Hematopoietic multipotent progenitor cell treated with erythropoietin and hydrocortisone succinate and interleukin-3 and kit ligand, for 8 days (in vitro differentiated cells): ENCODE data around the gene SLC2A5.

ENCODE experiments used
- DNase-seq: peaks from one replicate; pipeline ENCODE4 v3.0.0-alpha.2; 2015

The SLC2A5 gene

DNA sequence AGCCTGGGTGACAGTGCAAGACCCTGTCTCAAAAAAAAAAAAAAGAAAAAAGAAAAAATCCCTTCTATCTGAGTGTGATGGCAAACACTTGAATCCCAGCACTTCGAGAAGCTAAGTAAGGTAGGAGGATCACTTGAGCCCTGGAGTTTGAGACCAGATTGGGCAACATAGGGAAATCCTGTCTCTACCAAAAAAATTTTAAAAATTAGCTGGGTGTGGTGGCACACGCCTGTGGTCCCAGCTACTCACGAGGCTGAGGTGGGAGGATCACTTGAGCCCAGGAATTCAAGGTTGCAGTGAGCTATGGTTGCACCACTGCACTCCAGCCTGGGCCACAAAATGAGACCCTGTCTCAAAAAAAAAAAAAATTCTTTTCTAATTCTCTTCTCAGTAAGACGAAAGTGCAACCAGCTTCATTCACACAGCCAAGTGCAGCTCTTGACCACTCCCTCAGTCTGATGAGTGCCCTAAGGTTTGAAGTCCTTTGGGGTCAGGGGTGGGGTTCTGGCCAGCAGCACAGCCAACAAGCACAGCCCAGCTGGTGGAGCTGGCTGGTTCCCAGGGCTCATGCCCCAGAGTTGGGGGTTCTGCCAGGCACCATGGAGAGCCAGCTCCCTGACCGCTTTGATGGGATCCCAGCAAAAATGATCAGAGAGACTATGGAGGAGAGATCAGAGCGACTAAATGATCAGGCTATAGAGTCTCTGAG, 8.0 kb downstream of the SLC2A5 start:
- DNase-seq, result no peak

DNA sequence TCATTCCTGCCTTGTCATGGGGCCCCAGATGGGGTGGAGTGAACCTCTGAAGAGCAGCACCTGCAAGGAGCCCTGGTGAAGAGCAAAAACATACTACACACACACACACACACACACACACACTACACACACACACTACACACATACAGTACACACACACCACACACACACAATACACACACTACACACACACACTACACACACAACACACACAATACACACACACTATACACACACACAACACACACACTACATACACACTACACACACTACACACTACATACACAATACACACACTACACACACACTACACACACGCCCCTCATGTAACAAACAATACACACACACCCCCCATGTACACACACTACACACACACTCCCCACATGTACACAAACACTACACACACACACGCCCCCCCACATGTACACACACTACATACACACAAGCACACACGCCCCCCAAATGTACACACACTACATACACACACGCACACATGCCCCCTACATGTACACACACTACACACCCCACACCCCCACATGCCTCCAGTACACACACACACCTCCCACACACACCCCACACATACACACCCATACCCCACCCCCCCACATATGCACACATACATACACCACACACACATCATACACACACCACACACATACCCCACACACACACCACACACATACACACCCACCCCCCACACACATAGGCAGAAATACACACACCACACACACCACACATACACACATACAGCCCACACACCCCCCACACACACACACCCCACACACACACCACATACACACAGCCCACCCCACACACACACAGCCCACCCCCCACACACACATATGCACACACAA, 9.3 kb downstream of the SLC2A5 start:
- no peak for DNase-seq

DNA sequence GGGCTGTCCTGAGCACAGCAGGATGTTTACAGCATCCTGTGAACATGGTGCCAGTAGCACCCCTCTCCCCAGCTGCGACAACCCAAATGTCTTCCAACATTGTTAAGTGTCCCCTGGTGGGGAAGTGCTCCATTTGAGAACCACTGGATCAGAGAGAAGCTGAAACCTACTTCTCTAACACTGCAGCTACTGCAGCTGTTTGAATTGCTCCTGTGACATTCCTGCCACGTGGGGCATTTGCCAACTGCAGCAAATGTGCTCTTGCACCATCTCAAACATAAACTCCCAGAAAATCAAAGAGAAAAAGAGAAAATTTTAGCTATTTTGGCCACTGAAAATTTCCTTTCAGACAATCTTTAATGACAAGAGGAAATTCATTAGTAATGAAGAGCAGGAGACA, 11.0 kb downstream of the SLC2A5 start:
- no peak for DNase-seq

DNA sequence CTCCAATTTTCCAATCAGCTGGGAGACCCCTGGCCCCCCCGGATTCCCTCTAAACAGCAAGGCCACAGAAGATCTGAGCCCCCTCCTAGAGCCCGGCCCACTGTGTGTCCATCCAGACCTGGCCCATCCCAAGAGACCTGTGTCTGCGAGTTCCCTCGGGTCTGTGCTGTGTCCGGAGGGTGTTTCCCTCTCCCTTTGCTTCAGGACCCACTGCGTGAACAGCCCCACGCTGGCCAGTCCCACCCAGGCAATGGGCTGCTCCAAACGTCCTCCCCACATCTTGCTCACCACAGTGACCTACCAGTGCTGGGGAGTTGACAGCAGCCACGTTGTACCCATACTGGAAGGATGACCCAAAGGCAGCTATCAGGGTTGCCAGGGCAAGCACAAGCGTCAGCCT, 11.6 kb downstream of the SLC2A5 start:
- DNase-seq, result no peak

DNA sequence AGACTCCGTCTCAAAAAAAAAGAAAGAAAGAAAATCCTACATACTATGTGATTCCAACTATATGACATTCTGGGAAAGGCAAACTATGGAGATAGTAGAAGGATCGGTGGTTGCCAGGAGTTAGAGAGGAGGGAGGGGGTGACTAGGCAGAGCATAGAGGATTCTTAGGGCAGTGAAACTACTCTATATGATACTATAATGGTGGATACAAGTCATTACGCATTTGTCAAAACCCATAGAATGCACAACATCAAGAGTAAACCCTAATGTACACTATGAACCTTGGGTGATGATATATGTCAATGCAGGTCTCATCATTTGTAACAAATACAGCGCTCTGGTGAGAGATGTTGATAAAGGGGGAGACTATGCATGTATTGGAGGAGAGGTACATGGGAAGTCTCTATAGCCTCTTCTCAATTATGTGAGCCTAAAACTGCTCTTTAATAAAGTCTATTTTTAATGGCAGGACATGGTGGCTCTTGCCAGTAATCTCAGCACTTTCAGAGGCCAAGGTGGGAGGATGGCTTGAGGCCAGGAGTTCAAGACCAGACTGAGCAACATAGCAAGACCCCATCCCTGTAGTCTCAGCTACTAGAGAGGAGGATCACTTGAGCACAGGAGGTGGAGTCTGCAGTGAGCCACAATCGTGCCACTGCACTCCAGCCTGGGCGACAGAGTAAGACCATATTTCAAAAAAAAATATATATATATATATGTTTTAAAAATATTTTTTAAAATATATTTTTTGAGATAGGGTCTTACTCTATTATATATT, 17.0 kb downstream of the SLC2A5 start:
- no peak for DNase-seq

DNA sequence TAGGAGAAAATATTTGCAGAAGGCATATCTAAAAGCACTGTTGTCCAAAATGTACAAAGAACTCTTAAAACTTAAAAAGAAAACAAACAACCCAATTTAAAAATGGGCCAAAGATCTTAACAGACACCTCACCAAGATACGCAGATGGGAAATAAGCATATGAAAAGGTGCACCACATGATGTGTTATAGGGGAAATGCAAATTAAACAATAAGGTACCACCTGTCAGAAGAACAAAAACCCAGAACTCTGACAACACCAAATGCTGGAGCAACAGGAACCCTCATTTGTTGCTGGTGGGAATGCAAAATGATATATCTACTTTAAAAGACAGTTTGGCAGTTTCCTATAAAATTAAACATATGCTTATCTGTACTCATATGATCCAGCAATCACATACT, 18.1 kb downstream of the SLC2A5 start:
- DNase-seq, result no peak

DNA sequence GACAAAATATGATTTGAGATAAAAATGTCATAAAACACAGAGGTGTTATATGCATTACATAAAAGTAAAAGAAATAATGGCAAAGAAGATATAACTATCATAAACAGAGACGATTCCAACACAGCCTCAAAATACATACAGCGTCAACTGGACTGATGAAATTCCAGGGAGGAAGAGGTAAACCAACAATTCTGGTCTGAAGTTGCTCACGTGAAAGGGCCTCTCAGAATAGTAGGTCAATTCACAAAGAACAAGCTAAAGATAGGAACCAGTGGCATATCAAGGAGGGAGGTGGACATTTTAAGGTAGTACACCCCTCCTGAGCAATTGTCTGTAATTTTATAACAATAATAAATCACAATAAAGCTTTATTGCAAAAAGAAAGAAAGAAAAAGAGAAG, 18.6 kb downstream of the SLC2A5 start:
- DNase-seq, result no peak

DNA sequence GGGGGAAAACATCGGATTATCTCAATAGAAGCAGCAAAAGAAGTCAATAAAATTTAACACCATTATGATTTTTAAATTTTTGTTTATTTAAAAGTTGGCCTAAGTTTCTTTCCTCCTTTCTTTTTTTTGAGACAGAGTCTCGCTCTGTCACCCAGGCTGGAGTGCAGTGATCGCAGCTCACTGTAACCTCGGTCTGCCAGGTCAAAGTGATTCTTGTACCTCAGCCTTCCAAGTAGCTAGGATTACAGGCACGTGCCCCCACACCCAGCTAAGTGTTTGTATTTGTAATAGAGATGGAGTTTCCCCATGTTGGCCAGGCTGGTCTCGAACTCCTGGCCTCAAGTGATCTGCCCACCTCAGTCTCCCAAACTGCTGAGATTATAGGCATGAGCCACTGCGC, 20.9 kb downstream of the SLC2A5 start:
- no peak for DNase-seq

DNA sequence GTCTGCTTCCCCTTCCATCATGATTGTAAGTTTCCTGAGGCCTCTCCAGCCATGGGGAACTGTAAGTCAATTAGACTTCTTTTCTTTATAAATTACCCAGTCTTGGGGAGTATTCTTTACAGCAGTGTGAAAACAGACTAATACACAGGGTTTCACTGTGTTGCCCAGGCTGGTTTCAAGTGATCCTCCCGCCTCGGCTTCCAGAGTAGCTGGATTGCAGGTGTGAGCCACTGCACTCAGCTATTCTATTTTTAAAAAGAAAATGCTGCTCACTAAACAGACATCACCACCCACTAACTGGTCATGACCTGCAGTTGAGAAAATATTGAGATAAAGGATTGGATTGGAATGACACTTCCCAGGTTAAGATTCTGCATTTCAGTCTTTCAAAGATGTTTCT, 22.4 kb downstream of the SLC2A5 start:
- no peak for DNase-seq

DNA sequence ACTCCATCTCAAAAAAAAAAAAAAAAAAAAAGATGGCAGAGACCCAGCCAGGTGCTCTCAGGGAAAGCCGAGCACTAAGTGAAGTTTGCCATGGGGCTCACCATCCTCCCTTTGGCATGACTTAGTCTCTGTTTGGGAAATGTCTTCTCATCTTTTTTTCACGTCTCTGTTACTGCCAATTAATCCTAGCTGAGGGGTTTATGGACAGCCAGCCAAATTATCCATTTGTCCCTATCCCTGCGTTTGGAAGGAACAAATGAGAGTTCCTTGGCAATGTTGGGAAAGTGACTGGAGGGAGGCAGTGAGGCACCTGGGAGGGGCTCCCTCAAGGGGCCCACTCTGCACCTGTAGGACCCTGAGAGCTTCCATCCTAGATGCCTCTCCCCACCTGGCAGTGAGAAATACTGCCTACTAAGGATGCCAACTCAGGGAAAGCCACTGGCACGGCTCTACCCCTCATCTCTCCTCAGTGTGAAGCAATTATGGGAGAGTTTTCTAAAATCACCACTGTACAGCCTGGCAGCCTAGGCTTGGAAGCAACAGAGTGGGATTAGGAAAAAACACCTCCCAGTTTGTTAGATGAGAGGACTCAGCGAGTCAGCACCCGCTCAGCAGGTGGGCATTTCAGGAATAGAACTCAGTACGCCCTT, 23.4 kb downstream of the SLC2A5 start:
- no peak for DNase-seq

DNA sequence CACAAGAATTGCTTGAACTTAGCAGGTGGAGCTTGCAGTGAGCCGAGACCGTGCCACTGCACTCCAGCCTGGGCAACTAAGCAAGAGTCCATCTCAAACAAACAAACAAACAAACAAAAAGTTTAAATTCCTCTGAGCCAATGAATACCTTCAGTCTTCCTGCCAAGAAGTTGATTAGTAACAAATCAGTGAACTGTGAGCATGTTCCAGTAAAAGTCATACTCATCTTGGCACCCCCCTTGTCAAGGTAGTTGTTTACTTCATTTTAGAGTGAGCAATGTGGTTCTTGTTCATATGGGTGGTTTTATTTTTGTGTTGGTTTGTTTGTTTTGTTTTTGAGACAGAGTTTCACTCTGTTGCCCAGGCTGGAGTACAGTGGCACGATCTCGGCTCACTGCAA, 25.2 kb downstream of the SLC2A5 start:
- no peak for DNase-seq

DNA sequence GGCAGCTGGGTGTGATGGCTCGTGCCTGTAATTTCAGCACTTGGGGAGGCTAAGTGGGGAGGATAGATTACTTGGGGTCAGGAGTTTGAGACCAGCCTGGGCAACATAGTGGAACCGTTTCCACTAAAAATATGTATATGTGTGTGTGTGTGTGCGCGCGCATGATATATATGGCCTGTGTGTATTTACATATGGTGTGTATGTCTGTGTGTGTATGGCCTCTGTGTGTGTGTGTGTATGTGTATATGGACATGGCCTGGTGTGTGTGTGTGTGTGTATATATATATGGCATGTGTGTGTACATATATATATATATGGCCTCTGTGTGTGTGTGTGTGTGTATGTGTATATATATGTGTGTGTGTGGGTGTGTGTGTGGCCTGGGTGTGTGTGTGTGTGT, 27.2 kb downstream of the SLC2A5 start:
- DNase-seq, result no peak

DNA sequence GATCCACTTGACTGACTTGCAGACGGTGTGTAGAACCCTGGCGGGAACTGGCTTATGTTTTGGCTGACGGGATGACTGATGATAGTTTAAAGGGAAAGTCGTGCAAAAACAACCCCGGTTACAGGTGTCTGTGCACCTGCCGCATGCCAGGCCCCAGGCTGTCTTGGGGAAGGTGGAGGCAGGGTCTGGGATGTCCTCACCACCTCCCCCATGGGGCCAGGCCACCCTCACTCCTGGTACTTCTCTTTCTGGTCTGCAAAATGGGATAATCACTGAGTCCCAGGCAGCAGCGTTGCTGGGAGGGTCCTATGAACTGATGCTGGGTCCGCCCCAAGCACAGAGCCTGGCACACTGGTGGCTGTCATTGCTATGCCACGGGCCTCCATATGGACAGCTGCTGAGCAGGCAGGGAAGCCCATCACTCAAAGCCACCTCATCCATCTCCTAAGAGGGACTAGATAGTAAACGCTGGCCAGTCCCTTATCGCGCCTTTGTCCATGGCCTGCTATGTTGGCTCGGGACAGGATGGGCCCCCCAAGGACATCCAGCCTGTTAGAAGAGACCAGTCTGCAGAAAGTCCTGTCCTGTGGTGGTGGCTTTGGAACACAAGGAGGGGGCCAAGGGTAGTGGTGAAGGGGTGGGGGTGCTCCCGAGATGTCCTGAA, 28.2 kb downstream of the SLC2A5 start:
- no peak for DNase-seq

DNA sequence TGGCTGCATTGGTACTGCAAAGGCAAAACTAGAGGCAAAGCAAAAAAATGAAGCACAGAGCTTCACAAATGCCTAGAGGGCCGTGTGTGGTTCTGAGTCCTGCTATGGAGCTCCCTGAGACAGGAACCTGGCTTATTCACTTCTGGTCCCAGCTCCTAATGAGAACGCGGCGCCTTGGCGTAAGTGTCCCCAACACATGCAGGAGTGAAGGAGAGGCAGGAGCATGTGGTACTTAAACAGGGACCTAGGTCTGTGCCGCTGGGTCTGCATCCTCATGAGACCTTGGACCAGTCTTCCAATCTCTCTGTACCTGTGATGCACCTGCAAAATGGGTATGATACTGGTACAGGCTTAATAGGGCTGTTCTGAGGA, 28.8 kb downstream of the SLC2A5 start:
- DNase-seq, result no peak

DNA sequence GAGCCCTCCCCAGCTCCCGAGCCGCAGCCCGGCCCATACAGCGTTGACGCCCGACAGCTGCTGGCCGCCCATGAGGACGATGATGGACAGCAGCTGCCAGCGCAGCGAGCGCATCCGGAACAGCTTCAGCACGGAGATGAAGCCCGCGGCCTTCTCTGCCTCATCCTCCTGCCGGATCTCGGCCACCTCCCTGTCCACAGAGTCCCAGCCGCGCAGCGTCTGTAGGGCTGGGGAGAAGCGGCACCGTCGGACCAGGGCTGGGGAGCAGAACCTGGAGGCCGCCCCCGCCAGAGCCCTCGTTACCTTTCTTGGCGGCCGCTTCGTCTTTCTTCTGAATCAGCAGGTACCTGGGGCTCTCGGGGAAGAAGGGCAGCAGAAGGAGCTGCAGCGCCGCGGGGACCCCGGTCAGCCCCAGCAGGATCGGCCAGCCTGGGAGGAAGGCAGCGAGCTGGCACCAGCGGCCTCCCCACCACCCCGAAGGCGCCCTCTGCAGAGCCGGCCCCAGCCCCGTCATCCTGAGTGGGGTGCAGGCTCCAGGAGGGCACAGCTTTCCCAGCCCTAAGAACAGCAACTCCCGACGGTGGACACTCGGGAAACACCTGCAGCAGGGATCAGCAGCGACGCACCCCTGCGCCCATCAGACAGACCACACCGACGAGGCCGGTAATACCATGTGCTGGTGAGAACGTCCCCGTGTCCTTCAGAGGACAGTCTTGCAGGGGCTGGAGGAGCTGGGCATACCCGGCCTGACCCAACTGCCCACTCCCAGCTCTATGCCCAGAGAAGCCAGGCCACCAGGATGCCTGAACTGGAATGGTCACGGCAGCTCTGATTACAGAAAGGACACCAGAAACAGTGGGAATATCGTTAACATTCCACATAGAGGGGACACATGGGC, 29.4 kb downstream of the SLC2A5 start:
- DNase-seq, result no peak

DNA sequence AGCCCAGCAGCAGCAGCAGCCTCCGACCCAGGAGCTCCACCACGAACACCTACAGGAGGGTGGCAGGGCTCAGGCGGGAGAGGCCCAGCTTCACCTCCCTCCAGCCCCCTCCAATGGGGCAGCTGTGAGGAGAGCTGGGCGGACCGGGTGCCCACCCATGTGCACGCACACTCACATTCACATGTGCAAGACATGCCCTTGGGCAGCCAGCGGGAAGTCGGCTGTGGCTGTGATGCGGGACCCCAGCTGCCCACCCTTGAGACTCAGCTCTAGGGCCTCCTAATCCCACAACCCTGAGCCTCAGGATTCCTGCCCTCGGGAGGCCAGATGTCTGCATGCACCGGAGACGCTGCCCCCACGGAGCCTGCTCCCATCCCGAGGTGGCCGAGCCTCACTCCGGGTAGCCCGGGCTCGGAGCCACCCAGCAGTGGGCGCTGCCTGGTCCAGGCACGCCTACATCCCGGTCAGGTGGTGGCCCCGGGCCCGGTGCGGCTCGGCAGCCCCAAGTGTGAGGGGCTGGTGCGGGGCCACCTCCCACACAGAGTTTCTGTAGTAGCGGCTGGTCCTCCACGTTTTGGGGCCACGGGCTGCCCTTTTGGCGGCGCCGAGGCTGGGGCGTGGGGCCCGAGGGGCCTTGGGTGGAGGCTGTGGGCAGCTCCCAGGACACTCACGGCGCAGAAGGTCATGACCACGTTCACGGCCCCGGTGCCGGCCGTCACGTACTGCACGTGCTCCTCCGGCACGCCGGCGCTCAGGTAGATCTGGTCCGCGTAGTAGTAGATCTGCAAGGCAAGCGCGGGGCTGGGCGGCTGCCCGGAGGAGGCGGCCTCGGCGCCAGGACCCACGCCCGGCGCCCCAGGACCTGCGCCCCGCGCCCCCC, 30.3 kb downstream of the SLC2A5 start:
- DNase-seq, result no peak

DNA sequence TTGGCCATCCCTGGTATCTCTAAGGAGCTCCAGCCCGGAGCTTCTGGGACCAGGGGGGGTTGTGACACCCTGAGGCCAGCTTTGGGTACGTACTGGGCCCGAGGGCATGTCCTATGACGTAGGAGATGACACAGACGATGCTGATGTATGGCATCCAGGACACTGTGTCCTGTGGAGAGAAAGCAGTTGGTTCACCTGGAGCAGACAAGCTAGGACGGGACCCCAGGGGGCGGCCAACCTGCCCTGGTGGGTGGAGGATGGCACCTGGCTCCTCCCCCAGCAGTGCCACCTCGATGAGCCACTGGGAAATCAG, 31.1 kb downstream of the SLC2A5 start:
- no peak for DNase-seq

DNA sequence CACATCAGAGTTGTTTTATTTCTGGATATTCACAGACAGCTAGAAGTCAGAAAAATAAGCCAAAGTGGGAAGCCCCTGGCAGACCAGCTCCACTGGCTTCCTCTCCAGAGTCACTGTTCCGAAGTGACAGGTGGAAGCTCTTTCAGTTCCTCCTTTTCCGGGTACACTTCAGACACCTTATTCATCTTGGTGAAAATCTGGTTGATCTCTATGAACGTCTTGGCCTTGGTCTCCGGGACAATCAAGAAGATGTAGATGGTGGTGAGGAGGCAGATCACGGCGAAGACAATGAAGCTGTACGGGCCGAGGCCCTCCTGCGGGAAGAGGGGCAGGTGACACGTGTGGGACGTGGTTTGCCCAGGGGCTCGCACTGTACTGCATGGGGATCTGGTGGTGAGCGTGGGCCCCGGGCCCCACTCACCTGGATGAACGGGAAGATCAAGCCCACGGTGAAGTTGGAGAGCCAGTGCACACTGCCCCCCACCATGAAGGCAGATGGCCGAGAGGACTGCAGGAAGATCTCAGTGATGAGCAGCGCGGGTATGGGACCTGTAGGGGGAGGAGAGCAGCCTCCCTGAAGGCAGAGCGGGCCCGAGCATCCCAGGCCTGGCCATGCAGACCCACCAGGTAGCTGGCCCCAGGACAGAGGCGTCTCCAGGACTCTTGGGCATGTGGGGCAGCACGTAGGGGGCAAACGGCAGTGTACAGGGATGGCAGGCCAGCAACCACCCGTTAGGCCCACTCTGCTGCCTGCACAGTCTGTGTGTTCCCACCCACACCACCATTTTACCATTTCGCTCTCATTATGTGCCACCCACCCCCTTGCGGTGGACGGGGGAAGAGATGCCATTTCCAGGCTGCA, 31.7 kb downstream of the SLC2A5 start:
- no peak for DNase-seq

DNA sequence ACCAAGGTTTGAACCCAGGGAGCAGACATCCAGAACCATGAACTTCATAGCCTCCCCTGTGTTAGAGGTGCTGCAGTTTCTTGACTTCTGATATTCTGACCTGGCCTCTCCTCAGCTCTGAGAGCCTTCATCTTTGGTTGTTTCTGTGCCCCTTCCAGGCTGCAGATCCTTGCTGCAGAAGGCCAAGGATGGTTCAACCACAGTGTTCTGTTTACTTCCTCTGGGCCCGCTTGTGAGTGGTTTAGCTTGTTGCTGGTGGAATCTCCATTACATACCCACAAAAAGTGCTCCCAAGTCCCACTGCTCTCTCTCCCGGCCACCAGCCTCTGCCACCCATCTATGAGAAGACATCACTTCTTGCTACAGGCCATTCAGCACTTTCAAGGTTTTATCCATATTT, 34.2 kb downstream of the SLC2A5 start:
- no peak for DNase-seq

DNA sequence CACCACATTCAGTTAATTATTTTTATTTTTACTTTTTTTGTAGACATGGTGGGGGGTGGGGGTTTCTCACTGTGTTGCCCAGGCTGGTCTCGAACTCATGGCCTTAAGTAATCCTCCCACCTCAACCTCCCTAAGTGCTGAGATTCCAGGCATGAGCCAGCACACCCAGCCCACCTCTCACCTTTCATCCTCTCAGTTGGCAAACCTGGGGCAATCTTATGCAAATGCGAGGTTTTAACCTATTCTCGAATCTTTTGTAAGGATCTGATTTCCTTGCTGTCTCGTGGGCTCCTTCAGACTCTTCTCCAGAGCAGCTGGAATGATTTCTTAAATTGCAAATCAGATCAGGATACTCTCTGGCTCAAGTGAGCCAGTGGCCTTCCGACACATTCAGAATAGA, 36.1 kb downstream of the SLC2A5 start:
- DNase-seq, result no peak
